ENCODE results near the gene CCDC102A.

CCDC102A gene

DNA sequence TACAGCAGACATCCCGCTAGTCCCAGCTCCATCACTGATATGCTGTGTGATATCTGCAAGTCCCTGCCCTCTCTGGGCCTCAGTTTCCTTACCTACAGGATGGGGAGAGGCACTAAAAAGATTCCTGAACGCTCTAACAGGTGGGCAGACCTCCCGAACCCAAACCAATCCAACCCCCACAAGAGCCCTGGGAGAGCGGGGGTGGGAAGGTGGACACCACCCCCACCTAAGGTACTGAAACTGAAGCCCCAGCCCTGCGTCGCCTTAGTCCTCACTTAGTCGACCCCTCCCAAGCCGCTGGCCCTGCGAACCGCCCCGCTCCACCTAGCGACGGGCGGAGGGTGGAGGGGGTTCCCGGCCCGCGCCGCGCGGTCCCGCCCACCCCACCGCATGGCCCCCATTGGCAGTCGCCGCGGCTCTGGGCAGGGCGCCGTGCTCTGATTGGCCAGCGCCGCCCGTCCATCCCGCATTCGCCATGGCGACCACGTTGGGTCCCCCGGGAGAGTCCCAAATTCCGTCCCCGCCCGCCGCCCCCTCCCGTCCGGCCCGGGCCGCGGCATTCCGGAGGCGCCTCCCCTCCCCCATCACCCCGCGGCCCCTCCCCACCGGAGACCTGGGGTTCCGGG, 578 bp downstream of the CCDC102A start:
- peak; percentile 85 for DNase-seq (ENCODE audit: low read depth)

DNA sequence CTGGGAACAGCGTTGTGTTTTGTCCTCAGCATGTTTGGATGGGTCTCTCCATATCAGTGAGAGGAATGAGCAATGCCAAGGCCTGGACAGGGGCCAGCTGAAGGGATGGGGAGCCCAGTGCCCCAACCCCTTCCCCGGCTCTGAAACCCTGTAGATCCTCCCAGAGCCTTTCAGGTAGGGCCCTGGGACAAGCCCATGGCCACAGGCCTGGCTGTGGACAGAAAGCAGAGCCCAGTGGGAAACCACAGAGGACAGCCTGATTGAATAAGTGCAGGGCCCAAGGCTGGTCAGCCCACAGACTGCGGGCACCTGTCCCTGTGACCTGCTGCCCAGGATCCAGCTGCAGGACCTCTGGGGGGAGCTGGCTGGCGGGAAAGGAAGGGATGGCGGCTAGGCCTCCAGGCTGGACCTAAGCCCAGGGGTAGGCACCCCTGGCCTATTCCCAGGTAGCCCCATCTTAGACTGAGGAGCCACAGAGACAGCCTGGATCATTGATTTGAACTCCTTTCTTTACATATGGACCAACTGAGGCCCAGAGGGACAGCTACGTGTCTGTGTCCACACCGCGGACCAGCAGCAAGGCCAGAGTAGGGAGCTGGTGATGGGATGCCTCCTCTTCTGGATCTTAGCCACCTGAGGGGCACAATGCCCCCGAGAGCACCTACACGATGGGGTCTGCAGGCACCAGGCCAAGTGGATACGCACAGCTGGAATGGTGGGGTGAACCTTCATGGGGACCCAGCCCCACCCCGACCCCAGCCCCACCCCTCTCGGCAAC, 1.3 kb downstream of the CCDC102A start:
- DNase-seq (ENCODE audit: low read depth), result no peak

DNA sequence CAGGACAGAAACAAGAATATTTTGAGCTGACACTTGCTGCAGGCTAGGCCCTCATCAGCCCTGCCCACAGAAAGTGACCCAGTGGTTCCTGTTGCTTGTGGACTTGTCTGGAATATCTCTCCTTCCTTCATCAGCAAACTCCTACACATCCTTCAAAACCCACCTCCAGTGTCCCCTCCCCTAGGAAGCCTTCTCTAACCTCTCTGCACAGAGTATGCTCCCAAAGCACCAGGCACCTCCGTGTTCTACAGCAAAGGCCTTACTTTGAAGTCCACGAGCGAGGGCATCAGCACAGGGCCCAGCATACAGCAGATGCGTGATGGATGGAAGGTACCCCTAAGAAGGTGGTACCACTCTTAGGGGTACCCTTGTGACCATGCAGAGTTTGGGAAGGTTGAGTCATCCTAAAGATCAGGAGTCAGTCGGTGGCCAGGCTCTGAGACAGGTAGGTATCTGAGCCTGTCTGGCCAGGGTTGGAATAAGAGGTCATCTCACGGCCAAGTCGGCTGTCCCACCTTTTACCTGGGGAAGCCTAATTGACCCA, 2.0 kb downstream of the CCDC102A start:
- no peak for DNase-seq (ENCODE audit: low read depth)

DNA sequence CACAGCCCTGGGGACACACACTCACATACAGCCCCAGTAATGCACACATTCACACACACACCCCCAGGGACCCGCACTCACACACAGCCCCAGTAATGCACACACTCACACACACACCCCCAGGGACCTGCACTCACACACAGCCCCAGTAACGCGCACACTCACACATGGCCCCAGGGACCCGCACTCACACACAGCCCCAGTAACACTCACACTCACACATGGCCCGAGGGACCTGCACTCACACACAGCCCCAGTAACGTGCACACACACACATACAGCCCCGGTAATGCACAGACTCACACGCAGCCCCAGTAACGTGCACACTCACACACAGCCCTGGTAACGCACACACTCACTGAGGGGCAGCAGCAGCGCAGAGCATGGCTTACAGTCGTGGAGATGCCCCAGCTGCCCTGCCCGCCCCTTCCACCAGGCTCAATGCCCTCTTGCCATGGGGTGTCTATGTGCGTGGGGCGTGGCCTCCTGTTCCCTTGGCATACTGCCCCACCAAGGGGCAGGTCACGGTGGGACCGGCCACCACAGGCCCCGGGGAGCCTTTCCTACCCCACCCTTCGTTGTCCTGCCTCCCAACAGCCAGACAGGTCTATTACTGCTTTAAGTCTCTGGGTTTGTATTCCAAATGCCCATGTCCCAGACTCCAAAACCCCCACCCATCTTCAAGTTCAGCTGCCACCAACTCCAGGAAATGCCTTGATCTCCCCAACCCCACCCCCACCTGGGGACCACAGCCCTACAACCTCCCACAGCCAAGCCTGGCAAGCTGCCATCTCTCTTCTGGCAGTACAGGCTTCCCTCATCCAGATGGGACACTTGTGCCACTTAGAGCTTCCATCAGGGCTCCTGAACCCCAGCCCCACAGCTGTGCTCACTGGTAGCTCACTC, 2.7 kb downstream of the CCDC102A start:
- no peak for DNase-seq (ENCODE audit: low read depth)

- DNase-seq (ENCODE audit: low read depth), result no peak
Measured at GRCh38 chr16:57532266-57532625, 4.1 kb downstream of the CCDC102A start.

GRCh38 chr16:57531635-57532265, 4.6 kb downstream of the CCDC102A start:
- no peak for DNase-seq (ENCODE audit: low read depth)

- no peak for DNase-seq (ENCODE audit: low read depth)
Measured at GRCh38 chr16:57531253-57531575, 5.2 kb downstream of the CCDC102A start.

DNA sequence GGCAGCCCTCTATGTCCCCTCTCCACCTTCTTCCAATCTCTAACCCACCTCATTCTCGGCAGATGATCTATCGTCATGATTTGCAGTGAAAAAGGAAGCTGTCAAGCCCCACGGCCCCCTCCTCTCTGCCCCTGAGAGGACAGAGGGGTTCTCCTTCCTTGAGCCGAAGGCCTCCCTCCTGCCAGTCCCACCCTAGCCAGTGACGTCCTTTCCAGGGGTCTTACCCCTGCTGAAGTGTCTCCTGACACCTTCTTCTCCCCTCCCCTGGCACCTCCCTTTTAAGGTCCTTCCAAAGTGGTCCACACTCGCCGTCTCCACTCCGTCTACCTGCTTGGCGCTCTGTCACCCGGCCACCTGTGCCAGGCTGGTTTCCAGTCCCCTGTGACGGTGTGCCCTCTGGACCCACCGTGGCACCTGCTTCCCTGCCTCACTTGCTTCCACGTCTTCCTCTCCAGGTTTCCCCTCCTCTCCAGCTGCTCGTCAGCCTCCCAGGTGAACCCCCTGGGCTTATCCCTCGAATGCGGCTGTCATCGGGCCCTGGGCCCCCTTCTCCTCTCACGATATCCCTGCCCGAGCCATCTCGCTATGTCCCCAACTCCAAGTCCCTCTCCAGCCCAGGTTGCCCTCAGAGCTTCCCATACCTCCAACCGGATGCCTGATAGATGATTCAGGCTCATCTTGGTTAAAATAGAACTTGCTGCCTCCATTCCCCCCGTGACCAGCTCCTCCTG, 5.7 kb downstream of the CCDC102A start:
- no peak for DNase-seq (ENCODE audit: low read depth)

- DNase-seq (ENCODE audit: low read depth), result peak; percentile 67
Measured at GRCh38 chr16:57530104-57530521, 6.3 kb downstream of the CCDC102A start.

GRCh38 chr16:57529391-57530103, 6.8 kb downstream of the CCDC102A start:
- no peak for DNase-seq (ENCODE audit: low read depth)

- DNase-seq (ENCODE audit: low read depth), result no peak
Measured at GRCh38 chr16:57528499-57529390, 7.6 kb downstream of the CCDC102A start.

DNA sequence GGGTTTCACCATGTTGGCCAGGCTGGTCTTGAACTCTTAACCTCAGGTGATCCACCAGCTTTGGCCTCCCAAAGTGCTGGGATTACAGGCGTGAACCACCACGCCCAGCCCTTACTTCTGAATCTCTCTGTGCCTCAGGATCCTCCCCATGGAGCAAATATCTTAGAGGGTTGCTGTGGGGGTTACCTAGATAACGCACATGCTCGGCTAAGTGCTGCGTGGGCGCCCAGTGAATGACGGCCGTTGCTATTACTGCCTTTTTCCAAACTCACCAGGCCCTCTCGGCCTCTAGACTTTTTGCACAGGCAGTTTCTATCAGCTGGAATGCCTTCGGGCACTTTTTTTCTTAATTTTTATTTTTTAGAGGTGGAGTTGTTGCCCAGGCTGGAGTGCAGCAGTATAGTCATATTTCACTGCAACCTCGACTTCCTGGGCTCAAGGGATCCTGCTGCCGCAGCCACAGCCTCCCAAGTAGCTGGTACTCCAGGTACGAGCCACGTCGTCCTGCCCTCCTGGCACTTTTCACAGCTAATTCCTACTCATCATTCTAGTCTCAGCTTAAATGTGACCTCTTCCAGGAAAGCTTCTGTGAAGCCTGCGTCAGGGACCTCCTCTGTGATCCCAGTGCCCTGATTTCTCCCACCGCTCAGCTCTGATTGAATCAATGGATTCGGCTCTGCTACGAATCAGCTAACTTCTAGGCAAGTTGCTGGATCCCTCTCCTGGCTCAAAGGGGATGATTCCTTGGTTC, 8.6 kb downstream of the CCDC102A start:
- no peak for DNase-seq (ENCODE audit: low read depth)

DNA sequence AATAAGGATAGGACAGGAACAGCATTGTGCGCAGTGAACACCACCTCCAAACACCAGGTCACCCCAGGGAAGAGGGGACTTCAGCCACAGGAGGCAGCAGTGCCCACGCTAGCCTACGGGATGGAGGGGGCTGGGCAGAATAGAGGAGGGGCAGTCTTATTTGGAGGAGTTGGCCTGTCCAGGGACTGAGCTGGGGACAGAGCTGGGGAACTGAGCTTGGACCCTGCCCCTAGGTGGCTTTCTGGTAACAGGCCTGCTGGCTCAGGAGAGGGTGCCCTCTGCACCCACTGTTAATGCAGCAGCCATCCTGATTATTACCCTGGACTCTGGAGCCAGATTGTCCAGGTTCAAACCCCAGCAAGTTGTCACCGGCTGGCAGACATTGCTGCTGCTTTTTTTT, 9.3 kb downstream of the CCDC102A start:
- DNase-seq (ENCODE audit: low read depth), result no peak

DNA sequence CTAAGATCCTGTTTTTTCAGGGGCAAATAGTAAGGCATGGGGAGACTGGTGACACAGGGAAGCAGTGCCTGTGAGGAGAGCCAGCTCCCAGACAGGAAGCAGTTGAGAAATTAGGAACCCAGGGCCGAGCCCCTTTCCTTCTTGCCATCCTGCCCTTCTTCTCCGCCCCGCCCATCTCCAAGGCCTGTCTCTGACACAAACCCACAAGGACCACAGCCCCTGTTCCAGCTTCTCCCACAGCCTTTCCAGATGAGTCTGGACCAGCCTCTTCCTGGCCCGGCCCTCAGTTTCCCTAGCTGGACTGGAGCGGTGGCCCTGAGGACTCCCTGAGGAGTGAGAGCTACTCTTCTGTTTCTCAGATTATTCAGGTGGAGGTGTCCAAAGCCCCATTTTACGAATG, 9.9 kb downstream of the CCDC102A start:
- DNase-seq (ENCODE audit: low read depth), result no peak

DNA sequence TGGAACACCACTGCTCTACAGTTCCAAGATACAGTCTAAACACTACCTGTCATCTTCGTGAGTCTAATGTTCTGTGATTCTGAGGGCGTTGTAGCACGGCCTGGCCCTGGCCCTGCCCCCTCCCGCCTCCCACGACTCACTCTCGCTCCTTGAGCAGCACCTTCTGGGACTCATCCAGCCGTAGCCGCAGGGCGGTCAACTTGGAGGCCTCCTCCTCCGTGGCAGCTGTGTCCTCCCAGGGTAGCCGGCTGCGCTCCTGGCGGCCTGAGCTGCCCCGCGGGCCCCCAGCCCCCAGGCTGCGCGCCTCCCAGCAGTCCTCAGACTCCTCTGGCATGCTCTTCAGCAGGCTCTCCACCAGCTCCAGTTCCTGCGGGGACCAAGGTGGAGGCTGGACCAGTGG, 10.6 kb downstream of the CCDC102A start:
- DNase-seq (ENCODE audit: low read depth), result no peak

GRCh38 chr16:57522960-57523359, 13.4 kb downstream of the CCDC102A start:
- no peak for DNase-seq (ENCODE audit: low read depth)

DNA sequence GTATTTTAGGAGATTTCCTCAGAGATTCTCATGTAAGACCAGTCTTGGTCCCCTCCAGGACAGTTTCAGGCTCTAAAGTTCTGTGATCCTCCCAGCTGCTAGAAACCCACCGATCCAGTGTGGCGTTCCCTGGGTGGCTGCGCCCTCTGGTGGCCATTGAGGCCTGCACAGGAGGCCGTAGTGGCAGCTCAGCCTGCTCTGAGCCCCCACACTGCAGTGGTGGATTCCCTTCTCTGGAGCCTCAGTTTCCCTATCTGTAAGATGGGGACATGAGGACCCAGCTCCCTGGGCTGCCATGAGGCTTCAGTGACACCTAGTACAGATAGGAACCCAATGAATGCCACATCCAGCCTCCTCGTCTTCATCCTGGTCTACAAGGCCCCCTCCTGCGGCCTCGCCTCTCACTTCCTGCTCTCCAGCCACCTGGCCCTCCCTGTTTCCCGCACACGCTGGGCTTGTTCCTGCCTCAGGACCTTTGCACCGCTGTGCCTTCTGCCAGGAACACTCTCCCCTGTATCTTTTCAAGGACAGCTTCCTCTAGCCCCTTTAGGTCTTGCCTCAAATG, 16.5 kb downstream of the CCDC102A start:
- peak; percentile 77 for DNase-seq (ENCODE audit: low read depth)

DNA sequence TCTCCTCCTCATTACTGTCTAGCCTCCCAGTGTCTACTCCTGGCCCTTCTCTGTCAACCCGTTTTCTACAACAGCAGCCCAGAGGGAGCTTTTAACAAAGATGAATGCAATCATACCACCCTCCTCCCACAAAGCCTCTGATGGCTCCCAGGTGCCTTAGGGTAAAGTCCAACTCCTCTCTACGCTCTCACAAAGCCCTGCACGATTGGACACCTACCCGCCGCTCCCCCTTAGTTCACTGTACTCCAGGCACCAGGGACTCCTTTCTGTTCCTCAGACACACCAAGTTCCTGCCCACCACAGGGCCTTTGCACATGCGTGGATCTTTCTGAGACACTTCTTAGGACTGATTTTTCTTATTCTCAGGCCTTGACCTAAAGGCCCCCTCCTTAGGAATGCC, 17.4 kb downstream of the CCDC102A start:
- no peak for DNase-seq (ENCODE audit: low read depth)

DNA sequence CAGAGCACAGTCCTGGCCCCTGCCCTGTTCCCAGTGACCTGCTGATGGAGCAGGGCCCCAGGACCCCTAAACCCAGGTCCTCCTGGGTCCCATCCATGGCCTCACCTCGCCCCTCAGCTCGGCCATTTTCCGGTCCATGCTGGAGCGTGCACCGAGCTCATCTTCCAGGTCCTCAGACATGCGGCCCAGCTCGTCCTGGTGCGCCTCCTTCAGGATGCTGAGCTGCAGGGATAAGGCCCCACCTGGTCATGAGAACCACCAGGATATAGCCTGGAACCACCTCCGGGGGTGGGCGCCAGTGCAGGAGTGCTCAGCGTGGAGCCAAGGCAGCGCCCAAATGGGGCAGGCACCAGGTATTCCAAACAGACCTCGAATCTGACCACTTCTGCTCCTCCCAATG, 17.9 kb downstream of the CCDC102A start:
- no peak for DNase-seq (ENCODE audit: low read depth)
